ENCODE data around the gene HDAC4. TPM values are rescaled to one million over a fixed set of nuclear protein-coding genes. Genes with fewer than 3 reads are reported as not detected.
A peak's percentile ranks its signal among the peaks of the same experiment; 100 is the strongest.

The HDAC4 gene
- total and polyA plus RNA-seq, 2 of the 8 experiments (the other 6 are each of a cell fraction or from before 2014, with no cell fraction given) = 15.4 to 31.5 TPM

- no peak for TF ChIP-seq NRF1 (IDR thresholded peaks at IDR 0.05; ENCODE audit: low read depth, low read length)
- no peak for TF ChIP-seq YY1 (IDR thresholded peaks at IDR 0.05; ENCODE audit: low read depth, low read length)
- no peak for TF ChIP-seq BCL11A (IDR thresholded peaks at IDR 0.05; ENCODE audit: low read depth in 2 of 2, low read length in 2 of 2)
- no peak for TF ChIP-seq SIRT6 (IDR thresholded peaks at IDR 0.05; ENCODE audit: low read length)
- TF ChIP-seq TBP (IDR thresholded peaks at IDR 0.05; ENCODE audit: low read depth, low read length) = no peak
- no peak for TF ChIP-seq RFX5 (IDR thresholded peaks at IDR 0.05; ENCODE audit: borderline replicate concordance, low read depth, low read length)
- no peak for TF ChIP-seq RBBP5 (IDR thresholded peaks at IDR 0.05; ENCODE audit: borderline replicate concordance, low read depth, low read length)
- no peak for TF ChIP-seq EZH2 (IDR thresholded peaks at IDR 0.05; ENCODE audit: low read depth, low read length, severe bottlenecking)
- Histone ChIP-seq H3K36me3 (ENCODE audit: control insufficient read depth in 2 of 4, insufficient read depth in 4 of 4, low read length in 3 of 4) (peaks cover 0 to 8% (median 4%) of the 10 kb centered on the region in 4 experiments; a peak in 6 of 8 replicates), H3K4me2 (ENCODE audit: insufficient read depth in 1 of 2, low read depth in 2 of 2, low read length in 2 of 2) (no peak overlapping the region)
Measured at GRCh38 chr2:239106966-239107365, 293.9 kb downstream of the HDAC4 start.

More at GRCh38 chr2:239106966-239107365, 293.9 kb downstream of the HDAC4 start:
- no peak overlapping the region for H3K23ac ChIP-seq (ENCODE audit: insufficient read length)
- no peaks in the 10 kb centered on the region for H3K27me3 ChIP-seq (replicated peaks in 1 of 4; ENCODE audit: control insufficient read depth in 3 of 4, extremely low read depth in 1 of 4, insufficient read depth in 3 of 4, low read length in 3 of 4)
- H4K5ac ChIP-seq (ENCODE audit: insufficient read length, low read depth, low read length) = no peak overlapping the region
- H3K79me1 ChIP-seq (ENCODE audit: low read depth, low read length) = no peaks in the 10 kb centered on the region
- no peaks in the 10 kb centered on the region for H3K79me2 ChIP-seq (ENCODE audit: control insufficient read depth in 1 of 2, insufficient read depth in 2 of 2, low read length in 2 of 2)
- H3K4me3 ChIP-seq (ENCODE audit: extremely low read depth in 1 of 4, insufficient read depth in 2 of 4, low read depth in 3 of 4, low read length in 4 of 4) = no peak overlapping the region
- no peak overlapping the region for H3K27ac ChIP-seq (ENCODE audit: low read depth, low read length)
- no peak for DNase-seq (ENCODE audit: low read depth in 1 of 2, low spot score in 2 of 2)
- H3K9ac ChIP-seq (replicated peaks in 1 of 4; ENCODE audit: extremely low read depth in 1 of 4, low read depth in 3 of 4, low read length in 3 of 4) = no peak overlapping the region
- no peak overlapping the region for H2BK120ac ChIP-seq (replicated peaks; ENCODE audit: low read depth, low read length)
- POLR2A ChIA-PET (ENCODE audit: partially characterized antibody) = no interaction called here
- no peak overlapping the region for H3K14ac ChIP-seq (ENCODE audit: insufficient read length)
- no peaks in the 10 kb centered on the region for H3K4me1 ChIP-seq (replicated peaks in 1 of 4; ENCODE audit: control insufficient read depth in 3 of 4, insufficient read depth in 4 of 4, low read length in 3 of 4)
- no peak overlapping the region for H4K91ac ChIP-seq (replicated peaks; ENCODE audit: insufficient read length, low read length)
- no peak overlapping the region for H3K4ac ChIP-seq (replicated peaks; ENCODE audit: insufficient read length, low read depth, low read length)
- CTCF ChIA-PET (ENCODE audit: partially characterized antibody) = interaction anchor here (0.8 to 1.4 kb wide), 8 partner anchors 10 to 885 kb away, joined by 3 to 5 read pairs (median 4); no protein-coding TSS in a partner anchor
- no peak for FAIRE-seq
- no peaks in the 10 kb centered on the region for H3K9me3 ChIP-seq (ENCODE audit: insufficient read depth in 2 of 2, low read depth in 1 of 2, low read length in 1 of 2)
- no peak overlapping the region for H2BK5ac ChIP-seq (ENCODE audit: low read depth, low read length)
- H2BK12ac ChIP-seq (ENCODE audit: low read depth, low read length) = no peak overlapping the region
- 96% methylated on average over 9 of the region's 9 CpGs; no CpG with 5 or more reads in 1 of the 2 experiments for WGBS, 2 experiments (ENCODE audit: extremely low coverage in 1 of 2, insufficient coverage in 1 of 2, insufficient read length in 1 of 2, insufficient replicate concordance in 2 of 2, low coverage in 1 of 2, low lambda C conversion rate in 2 of 2, missing lambda C conversion rate in 1 of 2)
- H2AFZ ChIP-seq (ENCODE audit: low read length) = no peak overlapping the region
- no peak overlapping the region for H2BK15ac ChIP-seq (ENCODE audit: low read length)
- H4K20me1 ChIP-seq (replicated peaks in 1 of 2; ENCODE audit: control insufficient read depth in 1 of 2, insufficient read depth in 2 of 2, low read length in 2 of 2) = peaks cover 0 to 7% of the 10 kb centered on the region in 2 experiments
- no peak overlapping the region for H3K18ac ChIP-seq (ENCODE audit: extremely low read depth, low read length)
- H3K56ac ChIP-seq (replicated peaks; ENCODE audit: insufficient read length, low read depth, low read length) = no peak overlapping the region
- H4K8ac ChIP-seq (ENCODE audit: extremely low read depth, insufficient read depth, low read length) = peak overlapping the region; percentile 43; the same call in 1 of the 2 replicates
- no peak overlapping the region for H2AK5ac ChIP-seq (ENCODE audit: low read depth, low read length)
- H3K23me2 ChIP-seq (ENCODE audit: low read depth, low read length) = no peaks in the 10 kb centered on the region
- H2BK20ac ChIP-seq (ENCODE audit: low read length) = no peak overlapping the region

Data from H1 (cell line).